ENCODE measurements around the gene PSIP1. TPM values are rescaled to one million over a fixed set of nuclear protein-coding genes. Genes with fewer than 3 reads are reported as not detected.

Gene PSIP1
- total RNA-seq, 8 experiments from 2014 or later: 39.4 to 187 (median 124) TPM

DNA sequence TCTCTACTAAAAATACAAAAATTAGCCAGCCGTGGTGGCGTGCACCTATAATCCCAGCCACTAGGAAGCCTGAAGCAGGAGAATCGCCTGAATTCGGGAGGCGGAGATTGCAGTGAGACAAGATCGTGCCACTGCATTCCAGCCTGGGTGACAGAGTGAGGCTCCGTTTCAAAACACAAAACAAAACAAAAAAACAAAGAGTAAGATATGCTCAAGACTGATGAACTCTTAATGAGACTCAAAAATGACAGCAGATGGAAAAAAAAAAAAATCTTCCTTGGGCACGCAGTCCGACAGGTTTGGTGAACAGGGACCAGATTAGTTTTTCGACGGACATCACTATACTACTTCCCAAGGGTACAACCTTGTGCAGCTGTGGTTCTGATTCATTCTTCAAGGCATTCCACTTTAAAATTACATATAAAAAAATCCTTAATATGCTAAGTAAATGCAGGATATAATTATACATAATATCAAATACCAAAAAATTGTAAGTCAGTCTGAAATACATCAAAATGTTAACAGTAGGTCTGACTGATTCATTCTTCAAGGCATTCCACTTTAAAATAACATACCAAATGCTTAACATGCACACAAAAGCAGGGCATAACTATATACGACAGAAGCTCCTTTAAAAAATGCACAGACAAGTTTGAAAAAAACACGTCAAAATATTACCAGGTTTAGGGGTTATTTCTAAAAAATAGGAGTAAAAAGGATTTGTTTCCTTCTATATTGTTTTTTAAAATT is 12.3 kb downstream of the PSIP1 start:
- no peak for ATAC-seq (replicated peaks in 6 of 8)
- in situ Hi-C loops (cut with MboI; ENCODE audit: low pct_unique_long_range_greater_than_20kb in 2 of 9, low sequenced_read_pairs in 9 of 9, unreplicated experiment in 9 of 9): no loop called here
- WGBS, 10 experiments: 57 to 99% (median 96%) methylated on average over 1 to 11 of the region's 13 CpGs; no CpG with 5 or more reads in 1 of the 10 experiments
- no peaks in the 10 kb centered on the region for H3K4me1 ChIP-seq (replicated peaks in 1 of 2)
- H3K4me3 ChIP-seq: no peak overlapping the region
- H3K27ac ChIP-seq: no peak overlapping the region

DNA sequence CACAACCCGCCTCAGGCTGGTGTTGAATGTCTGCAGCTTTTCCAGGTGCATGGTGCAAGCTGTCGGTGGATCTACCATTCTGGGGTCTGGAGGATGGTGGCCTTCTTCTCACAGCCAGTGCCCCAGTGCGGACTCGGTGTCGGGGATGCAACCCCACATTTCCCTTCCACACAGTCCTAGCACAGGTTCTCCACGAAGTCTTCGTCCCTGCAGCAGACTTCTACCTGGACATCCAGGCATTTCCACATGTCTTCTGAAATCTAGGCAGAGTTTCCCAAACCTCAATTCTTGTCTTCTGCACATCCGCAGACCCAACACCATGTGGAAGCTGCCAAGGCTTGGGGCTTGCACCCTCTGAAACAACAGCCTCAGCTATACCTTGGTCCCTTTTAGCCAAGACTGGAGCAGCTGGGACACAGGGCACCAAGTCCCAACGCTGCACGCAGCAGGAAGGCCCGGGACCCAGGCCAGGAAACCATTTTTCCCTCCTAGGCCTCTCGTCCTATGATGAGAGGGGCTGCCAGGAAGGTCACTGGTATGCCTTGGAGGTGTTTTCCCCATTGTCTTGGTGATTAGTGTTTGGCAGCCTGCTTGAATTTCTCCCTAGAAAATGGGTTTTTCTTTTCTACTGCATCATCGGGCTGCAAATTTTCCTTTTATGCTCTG is 18.2 kb downstream of the PSIP1 start:
- WGBS, 10 experiments: 89 to 100% (median 96%) methylated on average over 1 to 12 of the region's 13 CpGs; no CpG with 5 or more reads in 1 of the 10 experiments
- in situ Hi-C loops (cut with MboI; ENCODE audit: low pct_unique_long_range_greater_than_20kb in 2 of 9, low sequenced_read_pairs in 9 of 9, unreplicated experiment in 9 of 9): no loop called here
- no peak for ATAC-seq (replicated peaks in 6 of 8)
- Histone ChIP-seq H3K27ac (no peak overlapping the region), H3K4me1 (replicated peaks in 1 of 2) (no peaks in the 10 kb centered on the region), H3K4me3 (no peak overlapping the region)

DNA sequence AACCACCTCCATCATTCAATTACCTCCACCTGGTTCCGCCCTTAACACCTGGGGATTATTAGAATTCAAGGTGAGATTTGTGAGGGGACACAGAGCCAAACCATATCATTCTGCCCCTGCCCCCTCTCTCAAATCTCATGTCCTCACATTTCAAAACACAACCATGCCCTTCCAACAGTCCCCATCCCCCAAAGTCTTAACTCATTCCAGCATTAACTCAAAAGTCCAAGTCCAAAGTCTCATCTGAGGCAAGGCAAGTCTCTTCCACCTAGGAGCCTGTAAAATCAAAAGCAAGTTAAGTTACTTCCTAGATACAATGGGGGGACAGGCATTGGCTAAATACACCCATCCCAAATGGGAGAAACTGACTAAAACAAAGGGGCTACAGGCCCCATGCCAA is 18.8 kb downstream of the PSIP1 start:
- Histone ChIP-seq H3K4me1 (replicated peaks in 1 of 2) (no peaks in the 10 kb centered on the region), H3K27ac (no peak overlapping the region), H3K4me3 (no peak overlapping the region)
- in situ Hi-C loops (cut with MboI; ENCODE audit: low pct_unique_long_range_greater_than_20kb in 2 of 9, low sequenced_read_pairs in 9 of 9, unreplicated experiment in 9 of 9): no loop called here
- 100% methylated on average over 1 of the region's 1 CpG; no CpG with 5 or more reads in 6 of the 10 experiments for WGBS, 10 experiments
- no peak for ATAC-seq (replicated peaks in 6 of 8)

DNA sequence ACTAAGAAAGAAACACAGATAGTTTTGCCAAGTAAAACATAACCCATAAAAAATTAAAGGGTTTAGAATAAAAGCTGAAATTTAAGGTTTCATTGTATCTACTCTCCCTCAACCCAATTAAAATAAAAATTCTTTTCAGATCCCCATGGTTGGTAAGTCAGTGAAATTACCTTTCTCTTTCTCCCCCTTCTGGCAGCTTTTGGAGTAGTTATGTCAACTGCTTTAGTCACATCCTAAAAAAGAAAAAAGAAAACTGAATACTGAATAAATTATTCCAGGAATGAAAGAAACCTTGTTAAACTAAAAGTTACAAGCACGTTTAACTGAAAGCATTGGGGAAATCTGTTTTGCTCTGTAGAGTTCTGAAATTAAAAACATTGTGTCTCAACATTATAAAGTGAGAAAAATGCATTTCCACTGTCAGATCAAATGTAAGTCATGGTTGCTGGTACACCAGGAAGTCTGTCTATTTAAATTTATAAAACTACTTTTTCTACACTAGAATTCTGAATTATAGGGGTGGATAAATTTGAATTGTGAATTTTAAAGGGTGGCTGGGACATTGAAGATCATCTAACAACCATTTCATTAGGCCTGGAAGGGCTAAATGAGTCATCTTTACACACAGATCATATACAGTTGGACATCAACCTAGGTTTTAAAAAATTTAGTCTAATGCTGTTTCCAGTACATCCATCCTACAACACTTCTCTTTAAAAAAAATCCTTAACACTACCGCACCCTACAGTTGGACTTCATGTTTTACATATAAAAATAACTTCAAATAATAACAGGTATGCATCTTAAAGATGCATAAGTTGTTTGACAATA is 24.7 kb downstream of the PSIP1 start:
- in situ Hi-C loops (cut with MboI; ENCODE audit: low pct_unique_long_range_greater_than_20kb in 2 of 9, low sequenced_read_pairs in 9 of 9, unreplicated experiment in 9 of 9): no loop called here
- H3K4me1 ChIP-seq (replicated peaks in 1 of 2): no peaks in the 10 kb centered on the region
- H3K27ac ChIP-seq: no peak overlapping the region
- ATAC-seq (replicated peaks in 6 of 8): peak in 3 of 8 experiments; percentile 74 to 83 (median 81)
- 6 to 96% (median 61%) methylated on average over 1 to 2 of the region's 2 CpGs for WGBS, 10 experiments
- no peak overlapping the region for H3K4me3 ChIP-seq

DNA sequence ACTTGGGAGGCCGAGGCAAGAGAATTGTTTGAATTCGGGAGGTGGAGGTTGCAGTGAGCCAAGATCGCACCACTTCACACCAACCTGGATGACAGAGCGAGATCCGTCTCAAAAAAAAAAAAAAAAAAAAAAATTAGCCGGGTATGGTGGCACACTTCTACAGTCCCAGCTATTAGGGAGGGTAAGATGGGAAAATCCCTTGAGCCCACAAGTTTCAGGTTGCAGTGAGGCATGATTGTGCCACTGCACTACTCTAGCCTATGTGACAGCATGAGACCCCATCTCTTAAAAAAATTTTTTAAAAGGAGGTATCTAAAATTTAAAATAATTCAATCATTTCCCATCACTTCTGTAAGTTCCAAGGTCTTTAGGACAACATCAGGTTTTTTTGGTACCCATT is 26.0 kb downstream of the PSIP1 start:
- WGBS, 10 experiments: 73 to 100% (median 100%) methylated on average over 1 to 4 of the region's 6 CpGs; no CpG with 5 or more reads in 2 of the 10 experiments
- Histone ChIP-seq H3K27ac (no peak overlapping the region), H3K4me3 (no peak overlapping the region), H3K4me1 (replicated peaks in 1 of 2) (no peaks in the 10 kb centered on the region)
- ATAC-seq (replicated peaks in 6 of 8): no peak
- in situ Hi-C loops (cut with MboI; ENCODE audit: low pct_unique_long_range_greater_than_20kb in 2 of 9, low sequenced_read_pairs in 9 of 9, unreplicated experiment in 9 of 9): no loop called here

DNA sequence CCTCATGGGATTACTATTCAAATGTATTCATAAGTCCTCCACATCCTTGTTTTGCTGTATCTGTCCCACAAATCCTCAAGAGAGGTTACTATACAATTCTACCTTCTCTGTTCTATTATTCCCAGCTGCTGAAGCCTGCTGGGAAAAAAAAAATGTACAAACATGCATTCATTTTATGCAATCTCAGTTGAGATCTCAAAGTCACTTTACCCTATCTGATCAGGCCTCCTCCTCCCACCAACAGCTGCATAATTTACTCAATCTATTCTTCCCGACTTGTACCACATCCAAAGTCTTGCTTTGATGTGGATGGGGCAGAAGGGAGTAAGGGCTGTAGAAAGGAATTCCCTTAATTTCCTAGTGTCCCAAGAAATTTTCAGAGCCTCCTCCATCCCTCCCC is 28.6 kb downstream of the PSIP1 start:
- ATAC-seq (replicated peaks in 6 of 8): peak in 3 of 8 experiments; percentile 22 to 57 (median 57)
- WGBS, 10 experiments: 0 to 67% (median 23%) methylated on average over 1 of the region's 1 CpG; no CpG with 5 or more reads in 4 of the 10 experiments
- H3K4me1 ChIP-seq (replicated peaks in 1 of 2): no peaks in the 10 kb centered on the region
- no peak overlapping the region for H3K4me3 ChIP-seq
- H3K27ac ChIP-seq: no peak overlapping the region
- in situ Hi-C loops (cut with MboI; ENCODE audit: low pct_unique_long_range_greater_than_20kb in 2 of 9, low sequenced_read_pairs in 9 of 9, unreplicated experiment in 9 of 9): no loop called here

DNA sequence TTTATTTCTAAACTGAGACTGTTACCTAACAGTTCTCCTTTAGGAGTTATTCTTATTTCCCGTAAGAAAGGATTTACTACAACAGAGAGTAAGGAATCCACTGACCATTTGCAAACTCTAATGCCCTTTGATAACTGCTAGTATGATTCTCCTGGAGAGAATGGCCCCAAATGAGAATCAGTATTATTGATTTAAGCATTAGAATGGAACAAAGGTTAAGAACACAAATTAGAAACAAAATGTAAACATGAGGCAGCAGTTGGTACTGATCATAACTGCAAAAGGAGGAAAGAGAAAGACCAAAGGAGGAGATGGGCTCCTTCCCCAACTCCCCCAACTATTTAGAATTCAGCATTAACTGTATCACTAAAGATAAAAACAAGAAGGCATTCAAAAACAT is 30.7 kb downstream of the PSIP1 start:
- 50 to 100% (median 89%) methylated on average over 1 of the region's 1 CpG; no CpG with 5 or more reads in 1 of the 10 experiments for WGBS, 10 experiments
- no peak overlapping the region for H3K27ac ChIP-seq
- H3K4me3 ChIP-seq: no peak overlapping the region
- no peak for ATAC-seq (replicated peaks in 6 of 8)
- in situ Hi-C loops (cut with MboI; ENCODE audit: low pct_unique_long_range_greater_than_20kb in 2 of 9, low sequenced_read_pairs in 9 of 9, unreplicated experiment in 9 of 9): no loop called here
- H3K4me1 ChIP-seq (replicated peaks in 1 of 2): no peaks in the 10 kb centered on the region

DNA sequence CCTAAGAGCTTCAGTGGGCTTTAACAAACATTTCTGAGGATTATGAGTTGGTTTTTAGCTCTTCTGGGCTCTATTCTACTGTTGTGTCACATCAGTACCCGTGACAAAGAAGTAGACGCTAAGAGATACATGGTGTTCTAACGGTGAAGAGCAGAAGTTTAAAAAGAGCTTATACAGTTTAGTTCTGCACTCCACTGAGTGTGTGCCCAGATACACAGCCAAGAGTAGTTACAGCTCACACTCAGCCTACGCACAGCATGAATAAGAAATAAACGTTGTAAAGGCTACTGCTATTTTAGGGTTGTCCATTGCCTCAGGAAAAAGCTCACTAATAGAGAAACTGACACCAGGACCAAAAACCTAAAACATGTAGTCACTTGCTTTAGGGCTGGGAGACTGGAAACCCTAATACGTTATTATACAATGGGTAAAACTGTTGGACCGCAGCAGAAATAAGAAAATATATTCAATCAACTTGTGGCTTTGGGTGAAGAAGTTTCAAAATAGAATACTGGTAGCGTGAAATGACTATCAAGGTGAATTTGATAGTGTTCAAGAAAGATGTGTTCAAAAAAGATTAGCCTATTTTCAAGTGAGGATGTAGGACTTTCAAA is 34.7 kb downstream of the PSIP1 start:
- H3K27ac ChIP-seq: no peak overlapping the region
- no peaks in the 10 kb centered on the region for H3K4me1 ChIP-seq (replicated peaks in 1 of 2)
- no peak for ATAC-seq (replicated peaks in 6 of 8)
- H3K4me3 ChIP-seq: no peak overlapping the region
- in situ Hi-C loops (cut with MboI; ENCODE audit: low pct_unique_long_range_greater_than_20kb in 2 of 9, low sequenced_read_pairs in 9 of 9, unreplicated experiment in 9 of 9): no loop called here
- WGBS, 10 experiments: 82 to 100% (median 94%) methylated on average over 3 to 8 of the region's 8 CpGs

DNA sequence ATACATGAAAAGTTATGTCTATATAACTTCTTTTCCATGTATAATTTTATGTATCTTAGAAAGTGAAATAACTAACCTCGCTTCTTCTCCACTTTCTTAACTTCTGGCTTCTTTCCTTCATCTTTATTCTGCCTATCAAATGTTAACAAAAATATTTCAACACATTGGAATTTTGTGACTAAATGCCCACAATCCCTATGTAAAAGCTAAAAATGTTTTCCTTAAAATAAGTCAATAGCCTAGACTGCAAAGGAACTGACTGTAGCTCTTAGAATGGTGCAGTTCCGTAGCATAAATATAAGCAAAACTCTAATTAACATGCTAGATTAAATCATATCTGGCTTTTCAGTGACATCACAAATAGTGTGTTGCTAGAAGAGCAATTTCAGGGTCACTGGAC is 40.9 kb downstream of the PSIP1 start:
- Histone ChIP-seq H3K4me1 (replicated peaks in 1 of 2) (no peaks in the 10 kb centered on the region), H3K4me3 (no peak overlapping the region), H3K27ac (no peak overlapping the region)
- whole genome bisulfite sequencing, 10 experiments: 94 to 100% (median 100%) methylated on average over 1 to 2 of the region's 2 CpGs
- in situ Hi-C loops (cut with MboI; ENCODE audit: low pct_unique_long_range_greater_than_20kb in 2 of 9, low sequenced_read_pairs in 9 of 9, unreplicated experiment in 9 of 9): no loop called here
- no peak for ATAC-seq (replicated peaks in 6 of 8)

DNA sequence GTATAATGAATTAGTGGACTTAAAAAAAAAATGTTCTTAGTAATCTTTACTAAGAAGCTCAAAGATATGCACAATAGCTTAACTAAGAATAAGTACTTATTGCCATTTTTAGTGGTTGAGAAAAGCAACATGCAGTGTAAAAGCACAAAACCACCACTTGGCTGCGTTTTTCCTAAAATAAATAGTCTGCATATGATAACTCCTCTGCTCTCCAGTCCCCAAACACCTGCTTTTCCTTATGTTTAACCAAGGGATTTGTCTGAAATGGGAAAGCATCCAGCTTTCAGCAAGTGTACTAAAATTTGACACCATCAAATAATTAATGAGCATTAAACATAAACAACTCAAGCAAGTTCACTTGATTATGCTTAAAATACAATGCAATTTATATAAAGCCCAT is 41.4 kb downstream of the PSIP1 start:
- whole genome bisulfite sequencing, 10 experiments: 44 to 100% (median 100%) methylated on average over 1 of the region's 1 CpG; no CpG with 5 or more reads in 3 of the 10 experiments
- in situ Hi-C loops (cut with MboI; ENCODE audit: low pct_unique_long_range_greater_than_20kb in 2 of 9, low sequenced_read_pairs in 9 of 9, unreplicated experiment in 9 of 9): no loop called here
- no peak overlapping the region for H3K4me3 ChIP-seq
- H3K4me1 ChIP-seq (replicated peaks in 1 of 2): no peaks in the 10 kb centered on the region
- H3K27ac ChIP-seq: no peak overlapping the region
- ATAC-seq (replicated peaks in 6 of 8): no peak

DNA sequence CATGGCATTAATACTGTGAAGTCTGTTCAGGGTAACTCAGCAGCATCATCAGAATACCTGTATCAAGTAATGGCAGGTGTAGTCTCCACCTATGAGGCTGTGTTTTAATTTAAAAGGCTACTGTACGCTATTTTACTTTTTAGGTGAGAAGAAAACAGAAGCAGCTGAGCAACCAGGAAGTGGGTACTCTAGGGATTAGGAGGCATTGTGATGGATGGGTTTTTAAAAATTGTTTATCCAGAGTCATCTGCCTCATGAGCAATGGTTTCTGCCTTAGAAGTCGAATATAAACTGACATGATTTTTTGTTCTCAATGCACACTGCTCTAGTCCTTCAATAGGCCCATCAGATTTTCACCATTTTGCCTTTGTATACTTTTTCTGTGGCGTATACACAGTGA is 42.6 kb downstream of the PSIP1 start:
- in situ Hi-C loops (cut with MboI; ENCODE audit: low pct_unique_long_range_greater_than_20kb in 2 of 9, low sequenced_read_pairs in 9 of 9, unreplicated experiment in 9 of 9): no loop called here
- ATAC-seq (replicated peaks in 6 of 8): peak in 5 of 8 experiments; percentile 42 to 82 (median 49)
- 80 to 100% (median 92%) methylated on average over 2 to 3 of the region's 3 CpGs; no CpG with 5 or more reads in 1 of the 10 experiments for WGBS, 10 experiments
- no peaks in the 10 kb centered on the region for H3K4me1 ChIP-seq (replicated peaks in 1 of 2)
- no peak overlapping the region for H3K27ac ChIP-seq
- H3K4me3 ChIP-seq: no peak overlapping the region

DNA sequence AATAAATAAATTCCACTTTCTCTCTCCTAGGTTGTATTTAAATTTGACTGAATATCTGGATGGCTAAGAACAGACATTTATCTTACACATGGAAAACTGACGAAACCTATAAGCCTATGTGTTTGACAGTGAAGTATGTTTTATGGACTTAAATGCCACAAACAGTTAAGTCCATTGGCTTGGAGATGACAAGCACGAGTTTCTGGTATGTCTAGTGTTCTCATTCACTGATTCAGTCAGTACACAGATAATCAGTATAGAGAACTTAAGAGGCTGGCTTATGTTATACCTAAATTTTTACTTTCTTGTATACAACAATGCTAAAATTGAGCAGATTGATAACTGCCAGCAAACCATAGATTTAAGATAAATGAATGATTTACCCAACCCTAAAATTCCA is 49.2 kb downstream of the PSIP1 start:
- no peak overlapping the region for H3K4me3 ChIP-seq
- no peaks in the 10 kb centered on the region for H3K4me1 ChIP-seq (replicated peaks in 1 of 2)
- no peak overlapping the region for H3K27ac ChIP-seq
- in situ Hi-C loops (cut with MboI; ENCODE audit: low pct_unique_long_range_greater_than_20kb in 2 of 9, low sequenced_read_pairs in 9 of 9, unreplicated experiment in 9 of 9): no loop called here
- no peak for ATAC-seq (replicated peaks in 6 of 8)
- 0 to 100% (median 92%) methylated on average over 1 to 2 of the region's 2 CpGs; no CpG with 5 or more reads in 1 of the 10 experiments for WGBS, 10 experiments

DNA sequence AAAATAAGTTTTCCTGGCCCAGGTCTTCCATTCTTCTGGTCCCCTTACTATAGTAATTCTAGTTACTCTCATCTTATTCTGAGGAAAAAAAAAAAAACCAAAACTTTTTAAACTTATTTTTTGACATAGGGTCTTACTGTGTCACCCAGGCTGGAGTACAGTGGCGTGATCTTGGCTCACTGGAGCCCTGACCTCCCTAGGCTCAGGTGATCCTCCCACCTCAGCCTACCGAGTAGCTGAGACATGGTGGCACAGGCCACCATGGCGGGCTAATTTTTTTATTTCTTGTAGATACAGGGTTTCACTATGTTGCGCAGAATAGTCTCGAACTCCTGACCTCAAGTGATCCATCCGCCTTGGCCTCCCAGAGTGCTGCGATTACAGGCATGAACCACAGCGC is 49.7 kb downstream of the PSIP1 start:
- WGBS, 10 experiments: 88 to 100% (median 96%) methylated on average over 3 to 7 of the region's 8 CpGs; no CpG with 5 or more reads in 2 of the 10 experiments
- no peak for ATAC-seq (replicated peaks in 6 of 8)
- in situ Hi-C loops (cut with MboI; ENCODE audit: low pct_unique_long_range_greater_than_20kb in 2 of 9, low sequenced_read_pairs in 9 of 9, unreplicated experiment in 9 of 9): no loop called here
- Histone ChIP-seq H3K4me3 (no peak overlapping the region), H3K4me1 (replicated peaks in 1 of 2) (no peaks in the 10 kb centered on the region), H3K27ac (no peak overlapping the region)

All from motor neuron (in vitro differentiated cells).